Activated T-cell treated with anti-CD3 and anti-CD28 coated beads, Interleukin-2, amount 50 U/mL, for 24 hours (primary cell): ENCODE data around the gene TACC2.

Experiments used
- DNase-seq: peaks from one replicate; pipeline ENCODE4 v3.0.0-alpha.2; 2020
- H3K27ac Mint-ChIP-seq: 2 replicates; pipeline ENCODE4 v1.8.0; 2020; ENCODE audit warnings: mild to moderate bottlenecking, mixed read lengths
- H3K27me3 Mint-ChIP-seq: 2 replicates; pipeline ENCODE4 v1.8.0; 2020; ENCODE audit warnings: mixed read lengths
- H3K36me3 Mint-ChIP-seq: 2 replicates; pipeline ENCODE4 v1.8.0; 2020; ENCODE audit warnings: low read depth, mixed read lengths
- H3K4me1 Mint-ChIP-seq: 2 replicates; pipeline ENCODE4 v1.8.0; 2020; ENCODE audit warnings: low read depth, mixed read lengths
- H3K4me3 Mint-ChIP-seq: 2 replicates; pipeline ENCODE4 v1.8.0; 2020; ENCODE audit warnings: mild to moderate bottlenecking, moderate library complexity, mixed read lengths
- H3K9me3 Mint-ChIP-seq: 2 replicates; pipeline ENCODE4 v1.8.0; 2020; ENCODE audit warnings: mixed read lengths

The TACC2 gene

GRCh38 chr10:122029499-122030199 lies 40.7 kb downstream of the TACC2 start:
- Mint-ChIP-seq H3K36me3 (no peaks in the 10 kb centered on the region), H3K4me1 (no peaks in the 10 kb centered on the region), H3K9me3 (no peaks in the 10 kb centered on the region), H3K4me3 (no peak overlapping the region), H3K27me3 (peaks cover 26% of the 10 kb centered on the region), H3K27ac (no peak overlapping the region)
- DNase-seq = no peak

DNA sequence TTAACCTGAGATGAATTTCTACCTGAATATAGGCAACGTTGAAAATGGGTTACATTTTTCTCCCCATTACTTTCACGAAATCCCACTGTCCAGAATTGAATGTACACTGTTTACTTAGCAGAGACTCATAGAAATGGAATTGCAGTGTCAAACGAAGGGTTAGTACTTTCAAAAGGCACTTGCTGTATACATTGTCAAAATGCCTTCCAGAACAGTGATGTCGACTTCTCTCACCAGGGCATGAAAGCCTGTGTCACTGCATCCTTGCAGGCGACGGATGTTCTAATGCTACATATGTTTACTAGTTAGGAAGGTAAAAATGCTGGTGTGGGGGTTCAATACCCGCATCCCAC lies 41.2 kb downstream of the TACC2 start:
- no peak for DNase-seq
- Mint-ChIP-seq H3K4me1 (no peaks in the 10 kb centered on the region), H3K27me3 (peaks cover 26% of the 10 kb centered on the region), H3K9me3 (no peaks in the 10 kb centered on the region), H3K36me3 (no peaks in the 10 kb centered on the region), H3K27ac (no peak overlapping the region), H3K4me3 (no peak overlapping the region)

DNA sequence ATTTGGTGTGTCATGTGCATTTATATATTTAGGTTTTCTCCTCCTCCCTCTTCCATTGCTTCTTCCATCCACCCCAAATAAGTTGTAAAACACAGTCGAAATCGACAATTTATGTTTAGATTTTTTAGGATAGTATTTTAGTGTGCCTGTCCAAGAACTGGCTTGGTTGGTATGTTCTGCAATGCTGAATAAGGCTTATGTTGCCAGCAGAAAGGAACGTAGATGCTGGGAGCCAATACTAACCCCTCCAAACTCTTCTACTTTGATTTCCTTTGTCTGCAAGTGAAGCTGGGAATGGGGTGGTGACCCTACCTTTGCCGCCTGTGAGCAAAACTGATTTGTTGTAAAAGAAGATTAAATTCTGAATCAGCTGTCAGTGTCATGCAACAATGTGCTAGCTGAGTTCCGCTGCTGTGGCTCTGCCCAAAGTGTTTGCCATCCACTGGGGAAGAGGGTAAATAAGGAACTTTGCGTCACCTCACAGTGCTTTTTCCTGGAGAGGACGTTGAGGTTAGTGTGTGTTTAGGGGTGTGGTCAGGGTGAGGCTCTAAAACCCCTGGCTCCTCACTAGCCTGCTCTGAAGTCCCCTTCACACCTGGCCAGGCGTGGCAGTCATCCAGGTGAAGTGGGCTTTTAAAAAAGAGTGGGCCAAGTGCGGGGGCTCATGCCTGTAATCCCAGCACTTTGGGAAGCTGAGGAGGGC lies 44.4 kb downstream of the TACC2 start:
- no peaks in the 10 kb centered on the region for H3K36me3 Mint-ChIP-seq
- no peaks in the 10 kb centered on the region for H3K4me1 Mint-ChIP-seq
- peaks cover 44% of the 10 kb centered on the region for H3K27me3 Mint-ChIP-seq
- no peaks in the 10 kb centered on the region for H3K9me3 Mint-ChIP-seq
- no peak overlapping the region for H3K27ac Mint-ChIP-seq
- no peak for DNase-seq
- H3K4me3 Mint-ChIP-seq = no peak overlapping the region

- H3K27me3 Mint-ChIP-seq = peaks cover 51% of the 10 kb centered on the region
- no peaks in the 10 kb centered on the region for H3K36me3 Mint-ChIP-seq
- no peak overlapping the region for H3K27ac Mint-ChIP-seq
- no peak for DNase-seq
- H3K4me1 Mint-ChIP-seq = no peaks in the 10 kb centered on the region
- no peaks in the 10 kb centered on the region for H3K9me3 Mint-ChIP-seq
- no peak overlapping the region for H3K4me3 Mint-ChIP-seq
Observed at GRCh38 chr10:122034149-122034756, 45.3 kb downstream of the TACC2 start.

DNA sequence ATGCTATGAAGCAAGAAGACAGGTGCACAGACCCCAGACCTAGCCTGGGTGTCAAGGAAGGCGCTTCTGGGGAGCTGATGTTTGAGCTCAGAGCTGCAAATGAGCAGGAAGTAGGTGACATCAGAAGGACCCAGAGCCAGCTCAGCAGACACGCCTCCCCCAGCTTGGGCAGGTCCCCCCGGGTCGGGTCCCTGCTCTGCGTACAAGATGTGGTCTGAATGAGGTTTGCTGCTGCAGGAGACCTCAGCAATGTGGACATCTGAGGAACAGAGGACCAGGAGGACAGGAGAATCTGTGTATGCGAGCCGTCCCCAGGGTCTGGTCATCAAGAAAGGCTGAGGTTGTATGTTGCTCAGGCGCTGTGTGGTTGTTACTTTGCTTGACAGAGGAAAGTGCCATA lies 51.8 kb downstream of the TACC2 start:
- Mint-ChIP-seq H3K36me3 (no peaks in the 10 kb centered on the region), H3K27me3 (peaks cover 44% of the 10 kb centered on the region), H3K9me3 (no peaks in the 10 kb centered on the region), H3K27ac (no peak overlapping the region), H3K4me3 (no peak overlapping the region), H3K4me1 (no peaks in the 10 kb centered on the region)
- DNase-seq = no peak

GRCh38 chr10:122042836-122043235 lies 53.9 kb downstream of the TACC2 start:
- no peaks in the 10 kb centered on the region for H3K9me3 Mint-ChIP-seq
- DNase-seq = no peak
- no peaks in the 10 kb centered on the region for H3K36me3 Mint-ChIP-seq
- peaks cover 35% of the 10 kb centered on the region for H3K27me3 Mint-ChIP-seq
- no peak overlapping the region for H3K27ac Mint-ChIP-seq
- H3K4me3 Mint-ChIP-seq = no peak overlapping the region
- H3K4me1 Mint-ChIP-seq = no peaks in the 10 kb centered on the region

DNA sequence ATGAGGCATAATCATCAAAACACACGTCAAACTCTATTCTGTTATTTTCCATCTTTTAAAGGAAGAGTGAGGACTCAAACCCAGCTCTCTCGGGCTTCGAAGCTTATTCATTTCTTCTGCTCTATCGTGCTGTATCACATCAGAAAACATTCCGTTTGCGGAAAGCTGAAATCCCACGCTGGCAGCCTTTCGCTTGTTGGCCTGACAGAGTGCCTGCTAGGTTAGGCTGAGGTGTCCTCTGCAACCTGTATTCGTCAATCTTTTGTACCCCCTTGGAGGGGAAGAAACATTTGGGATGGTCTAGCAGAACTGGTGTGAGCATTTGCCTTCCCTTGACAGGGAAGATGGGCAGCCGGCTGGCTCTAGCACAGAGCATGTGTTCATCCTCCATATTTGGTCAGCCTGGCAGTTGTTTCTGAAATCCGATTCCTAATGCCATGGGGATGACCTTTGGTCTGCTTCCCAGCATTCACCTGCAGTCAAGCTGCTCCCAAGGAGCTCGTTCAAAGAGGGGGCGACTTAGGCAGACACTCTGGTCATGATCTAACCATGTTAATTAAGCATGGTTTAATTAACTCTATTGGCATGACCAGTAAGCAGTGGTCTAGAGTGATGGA lies 55.2 kb downstream of the TACC2 start:
- no peak for DNase-seq
- no peaks in the 10 kb centered on the region for H3K9me3 Mint-ChIP-seq
- H3K36me3 Mint-ChIP-seq = no peaks in the 10 kb centered on the region
- H3K4me1 Mint-ChIP-seq = no peaks in the 10 kb centered on the region
- peaks cover 24% of the 10 kb centered on the region for H3K27me3 Mint-ChIP-seq
- H3K27ac Mint-ChIP-seq = no peak overlapping the region
- H3K4me3 Mint-ChIP-seq = no peak overlapping the region

- H3K36me3 Mint-ChIP-seq = no peaks in the 10 kb centered on the region
- H3K27ac Mint-ChIP-seq = no peak overlapping the region
- no peaks in the 10 kb centered on the region for H3K4me1 Mint-ChIP-seq
- H3K4me3 Mint-ChIP-seq = no peak overlapping the region
- H3K9me3 Mint-ChIP-seq = no peaks in the 10 kb centered on the region
- peaks cover 21% of the 10 kb centered on the region for H3K27me3 Mint-ChIP-seq
- no peak for DNase-seq
Observed at GRCh38 chr10:122044713-122045112, 55.8 kb downstream of the TACC2 start.

DNA sequence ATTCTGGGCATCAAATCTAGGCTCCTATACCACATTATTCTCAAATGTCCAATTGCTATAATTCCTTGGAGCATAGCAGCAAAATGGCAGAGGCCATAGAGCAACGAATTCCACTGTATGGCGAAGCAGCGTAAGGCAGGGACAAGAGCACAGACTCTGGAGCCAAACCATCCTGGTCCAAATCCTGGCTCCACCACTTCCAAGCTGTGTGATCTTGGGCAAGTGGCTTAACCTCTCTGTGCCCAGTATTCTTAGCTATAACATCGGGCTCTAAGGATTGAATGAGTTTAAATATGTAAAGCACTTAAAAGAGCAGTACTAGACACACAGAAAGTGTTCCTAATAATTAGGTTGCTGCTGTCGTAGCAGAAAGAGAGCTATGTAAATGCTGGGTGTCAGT lies 56.2 kb downstream of the TACC2 start:
- Mint-ChIP-seq H3K4me3 (no peak overlapping the region), H3K4me1 (no peaks in the 10 kb centered on the region), H3K27me3 (peaks cover 21% of the 10 kb centered on the region), H3K27ac (no peak overlapping the region), H3K9me3 (no peaks in the 10 kb centered on the region), H3K36me3 (no peaks in the 10 kb centered on the region)
- no peak for DNase-seq

DNA sequence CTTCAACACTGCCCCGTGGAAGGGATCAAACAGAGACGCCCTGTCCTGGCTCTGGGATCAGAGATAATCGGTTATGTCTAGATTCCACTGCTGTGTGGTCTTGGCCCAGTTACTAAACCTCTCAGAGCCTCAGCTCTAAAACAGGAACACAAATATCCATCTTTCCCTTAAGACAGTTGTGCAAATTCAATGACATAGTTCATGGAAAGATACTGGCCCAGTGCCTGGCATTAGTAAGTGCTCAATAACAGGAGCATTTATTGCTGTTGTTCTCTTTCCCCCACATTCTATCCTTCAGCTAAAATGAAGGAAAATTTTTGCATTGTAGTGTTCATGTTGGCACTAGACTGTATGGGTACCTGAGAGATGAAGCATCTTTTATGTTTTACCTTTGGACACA lies 58.6 kb downstream of the TACC2 start:
- Mint-ChIP-seq H3K36me3 (no peaks in the 10 kb centered on the region), H3K9me3 (no peaks in the 10 kb centered on the region), H3K27me3 (peaks cover 17% of the 10 kb centered on the region), H3K4me1 (no peaks in the 10 kb centered on the region), H3K4me3 (no peak overlapping the region), H3K27ac (no peak overlapping the region)
- DNase-seq = no peak

GRCh38 chr10:122049076-122049475 lies 60.1 kb downstream of the TACC2 start:
- Mint-ChIP-seq H3K4me1 (no peaks in the 10 kb centered on the region), H3K9me3 (no peaks in the 10 kb centered on the region)
- no peak for DNase-seq

GRCh38 chr10:122050311-122050710 lies 61.3 kb downstream of the TACC2 start:
- no peaks in the 10 kb centered on the region for H3K4me1 Mint-ChIP-seq
- peaks cover 10% of the 10 kb centered on the region for H3K27me3 Mint-ChIP-seq
- H3K4me3 Mint-ChIP-seq = no peak overlapping the region
- DNase-seq = no peak
- no peaks in the 10 kb centered on the region for H3K9me3 Mint-ChIP-seq
- H3K36me3 Mint-ChIP-seq = no peaks in the 10 kb centered on the region
- no peak overlapping the region for H3K27ac Mint-ChIP-seq

More at GRCh38 chr10:122049076-122049475, 60.1 kb downstream of the TACC2 start:
- no peak overlapping the region for H3K4me3 Mint-ChIP-seq
- H3K27ac Mint-ChIP-seq = no peak overlapping the region
- H3K36me3 Mint-ChIP-seq = no peaks in the 10 kb centered on the region
- peaks cover 16% of the 10 kb centered on the region for H3K27me3 Mint-ChIP-seq

GRCh38 chr10:122050811-122051210 lies 61.8 kb downstream of the TACC2 start:
- Mint-ChIP-seq H3K36me3 (no peaks in the 10 kb centered on the region), H3K9me3 (no peaks in the 10 kb centered on the region), H3K27me3 (peaks cover 6% of the 10 kb centered on the region), H3K4me3 (no peak overlapping the region), H3K27ac (no peak overlapping the region), H3K4me1 (no peaks in the 10 kb centered on the region)
- no peak for DNase-seq

- Mint-ChIP-seq H3K4me3 (no peak overlapping the region), H3K9me3 (no peaks in the 10 kb centered on the region), H3K27me3 (peaks cover 3% of the 10 kb centered on the region), H3K36me3 (no peaks in the 10 kb centered on the region), H3K4me1 (no peaks in the 10 kb centered on the region), H3K27ac (no peak overlapping the region)
- DNase-seq = no peak
Observed at GRCh38 chr10:122051609-122052385, 62.8 kb downstream of the TACC2 start.
